Measurements from ENCODE around the gene SPCS3. TPM values are rescaled to one million over a fixed set of nuclear protein-coding genes. Genes with fewer than 3 reads are reported as not detected.
A peak's percentile ranks its signal among the peaks of the same experiment; 100 is the strongest.

The SPCS3 gene
- total RNA-seq: 60.2 TPM

- TF ChIP-seq CTCF (IDR thresholded peaks at IDR 0.05) (no peak), POLR2AphosphoS5 (IDR thresholded peaks at IDR 0.05; ENCODE audit: insufficient read depth in 1 of 2, low read depth in 1 of 2) (peak; percentile 78 to 90), POLR2A (IDR thresholded peaks at IDR 0.05) (peak; percentile 65 to 76)
- H3K36me3 ChIP-seq: no peaks in the 10 kb centered on the region
- H3K27me3 ChIP-seq: no peaks in the 10 kb centered on the region
- intact Hi-C loops (cut with DNase I): no loop called here
- H3K9me3 ChIP-seq: no peaks in the 10 kb centered on the region
- DNase-seq (ENCODE audit: extremely low spot score in 2 of 2): peak in 1 of 2 donors; percentile 97
- H3K27ac ChIP-seq: peak within 1 kb of the TSS; percentile 94
- peaks cover 36% of the 10 kb centered on the region for H3K4me1 ChIP-seq
- H3K4me3 ChIP-seq: peak within 1 kb of the TSS; percentile 72 to 88
Measured at GRCh38 chr4:176319704-176320339, at the start of gene SPCS3. TSS of gene SPCS3 (plus strand) at chr4:176319966. CDS start at chr4:176320077, 111 bp downstream.

- H3K27ac ChIP-seq: no peak overlapping the region
- H3K9me3 ChIP-seq: no peaks in the 10 kb centered on the region
- TF ChIP-seq POLR2AphosphoS5 (IDR thresholded peaks at IDR 0.05; ENCODE audit: insufficient read depth in 1 of 2, low read depth in 1 of 2) (no peak), CTCF (IDR thresholded peaks at IDR 0.05) (no peak), POLR2A (IDR thresholded peaks at IDR 0.05) (no peak)
- no peak overlapping the region for H3K4me3 ChIP-seq
- intact Hi-C loops (cut with DNase I): no loop called here
- H3K27me3 ChIP-seq: no peaks in the 10 kb centered on the region
- H3K36me3 ChIP-seq: no peaks in the 10 kb centered on the region
- no peak for DNase-seq (ENCODE audit: extremely low spot score in 2 of 2)
- no peaks in the 10 kb centered on the region for H3K4me1 ChIP-seq
Measured at GRCh38 chr4:176270669-176271068, 49.1 kb upstream of the SPCS3 start.

GRCh38 chr4:176271749-176272148 lies 48.0 kb upstream of the SPCS3 start:
- intact Hi-C loops (cut with DNase I): no loop called here
- no peak for TF ChIP-seq CTCF (IDR thresholded peaks at IDR 0.05)
- no peak for TF ChIP-seq POLR2AphosphoS5 (IDR thresholded peaks at IDR 0.05; ENCODE audit: insufficient read depth in 1 of 2, low read depth in 1 of 2)
- no peak for TF ChIP-seq POLR2A (IDR thresholded peaks at IDR 0.05)
- Histone ChIP-seq H3K9me3 (no peaks in the 10 kb centered on the region), H3K27me3 (no peaks in the 10 kb centered on the region), H3K27ac (no peak overlapping the region), H3K4me1 (no peaks in the 10 kb centered on the region), H3K4me3 (no peak overlapping the region), H3K36me3 (no peaks in the 10 kb centered on the region)
- DNase-seq (ENCODE audit: extremely low spot score in 2 of 2): no peak

- Histone ChIP-seq H3K4me1 (no peaks in the 10 kb centered on the region), H3K27ac (no peak overlapping the region), H3K9me3 (no peaks in the 10 kb centered on the region), H3K27me3 (no peaks in the 10 kb centered on the region), H3K4me3 (no peak overlapping the region), H3K36me3 (no peaks in the 10 kb centered on the region)
- no peak for TF ChIP-seq POLR2A (IDR thresholded peaks at IDR 0.05)
- TF ChIP-seq CTCF (IDR thresholded peaks at IDR 0.05): no peak
- no peak for TF ChIP-seq POLR2AphosphoS5 (IDR thresholded peaks at IDR 0.05; ENCODE audit: insufficient read depth in 1 of 2, low read depth in 1 of 2)
- no peak for DNase-seq (ENCODE audit: extremely low spot score in 2 of 2)
- intact Hi-C loops (cut with DNase I): no loop called here
Measured at GRCh38 chr4:176272799-176273198, 47.0 kb upstream of the SPCS3 start.

GRCh38 chr4:176273736-176274135 lies 46.0 kb upstream of the SPCS3 start:
- Histone ChIP-seq H3K27ac (no peak overlapping the region), H3K4me1 (no peaks in the 10 kb centered on the region), H3K27me3 (no peaks in the 10 kb centered on the region), H3K36me3 (no peaks in the 10 kb centered on the region), H3K4me3 (no peak overlapping the region), H3K9me3 (no peaks in the 10 kb centered on the region)
- no peak for DNase-seq (ENCODE audit: extremely low spot score in 2 of 2)
- no peak for TF ChIP-seq CTCF (IDR thresholded peaks at IDR 0.05)
- TF ChIP-seq POLR2A (IDR thresholded peaks at IDR 0.05): no peak
- TF ChIP-seq POLR2AphosphoS5 (IDR thresholded peaks at IDR 0.05; ENCODE audit: insufficient read depth in 1 of 2, low read depth in 1 of 2): no peak
- intact Hi-C loops (cut with DNase I): no loop called here

Data from vagina (tissue), 2 donors.